Measurements from ENCODE around the gene GPR137C.

GRCh38 chr14:52558688-52559087 lies 6.1 kb downstream of the GPR137C start:
- TF ChIP-seq CTCF (IDR thresholded peaks at IDR 0.05; ENCODE audit: control extremely low read depth in 1 of 3, insufficient read depth in 1 of 3, low read depth in 1 of 3, low read length in 3 of 3) (no peak), JUN (IDR thresholded peaks at IDR 0.05; ENCODE audit: low read depth, low read length) (no peak), POLR2A (IDR thresholded peaks at IDR 0.05; ENCODE audit: control extremely low read depth in 1 of 2, low read depth in 2 of 2, low read length in 2 of 2) (no peak), PHF8 (conservative IDR thresholded peaks at IDR 0.05; ENCODE audit: low read depth, low read length) (no peak), RFX5 (IDR thresholded peaks at IDR 0.05; ENCODE audit: borderline replicate concordance, low read depth, low read length) (no peak)
